A549 (cell line): ENCODE results near the gene SLC35E1. TPM values are rescaled to one million over a fixed set of nuclear protein-coding genes. Genes with fewer than 3 reads are reported as not detected.

Experiments
- ATAC-seq, 2 experiments: fragments of 200-7000 bp in 1 of 2; fragments of >200 bp in 1 of 2; cut with Nextera tagmentation in 1 of 2; cut with Tn5 transposase in 1 of 2; 3 replicates each; pipeline versions ENCODE4 v1.8.0 to v1.9.1; 2018 to 2020; ENCODE audit warnings: mild to moderate bottlenecking in 1 of 2, moderate library complexity in 1 of 2
- CTCF ChIA-PET: fragments of 300-600 bp; sonication (Branson Sonifier 250); formaldehyde crosslinking; extraction: SDS; loops from one replicate; lab custom pipeline; 2021; ENCODE audit warnings: antibody characterized with exemption, inconsistent platforms; lab: Yijun Ruan, JAX
- POLR2A ChIA-PET: fragments of 350-600 bp; formaldehyde crosslinking; extraction: SDS; loops from one replicate; lab custom pipeline; 2021; ENCODE audit warnings: antibody characterized with exemption, inconsistent platforms; lab: Yijun Ruan, JAX
- DNase-seq, 2 experiments: peaks; one replicate each; pipeline versions ENCODE4 v3.0.0 to v3.0.0-alpha.2; 2011 to 2016; ENCODE audit warnings: low read depth in 1 of 2, low spot score in 1 of 2
- FAIRE-seq: peaks from 2 replicates; lab custom pipeline; 2011; peaks lifted over from hg19 to GRCh38; lab: Jason Lieb, UNC
- H3K27ac ChIP-seq, 2 experiments: fragments of >200 bp; sonication (Bioruptor Twin); formaldehyde crosslinking; 3 replicates each; pipeline ENCODE4 v1.5.1; 2016 to 2017
- H3K4me1 ChIP-seq: fragments of >200 bp; sonication (Bioruptor Twin); formaldehyde crosslinking; 3 replicates; pipeline ENCODE4 v1.6.1; 2016
- H3K4me2 ChIP-seq: fragments of >200 bp; sonication (Bioruptor Twin); formaldehyde crosslinking; 3 replicates; pipeline ENCODE4 v1.6.1; 2016
- H3K4me3 ChIP-seq: fragments of >200 bp; sonication (Bioruptor Twin); formaldehyde crosslinking; 3 replicates; pipeline ENCODE4 v1.5.1; 2016
- H3K9me3 ChIP-seq: fragments of >200 bp; sonication (Bioruptor Twin); formaldehyde crosslinking; 3 replicates; pipeline ENCODE4 v1.6.1; 2016
- ATOH8 ChIP-seq: fragments of 250-450 bp; sonication (Bioruptor Pico); IDR thresholded peaks from 2 replicates; pipeline ENCODE4 v1.5.0; 2020; ENCODE audit warnings: low read depth, mild to moderate bottlenecking, moderate library complexity
- BHLHE40 ChIP-seq: IDR thresholded peaks from 2 replicates; pipeline ENCODE4 v1.6.1; 2012; ENCODE audit warnings: low read depth, low read length, inconsistent platforms
- CBX8 ChIP-seq: fragments of 200-600 bp; sonication (generic); IDR thresholded peaks from 2 replicates; pipeline ENCODE4 v1.6.1; 2016
- CEBPB ChIP-seq, 2 experiments: fragments of >200 bp in 1 of 2; sonication (Bioruptor Twin) in 1 of 2; formaldehyde crosslinking in 1 of 2; IDR thresholded peaks; 2 replicates each; pipeline ENCODE4 v1.6.1; 2012 to 2016
- CHD2 ChIP-seq: fragments of 150-350 bp; IDR thresholded peaks from 2 replicates; pipeline ENCODE4 v1.6.1; 2014; ENCODE audit warnings: low read length; ENCODE audit not compliant: partially characterized antibody
- CTCF ChIP-seq: fragments of >200 bp; sonication (Bioruptor Twin); formaldehyde crosslinking; IDR thresholded peaks from 3 replicates; pipeline ENCODE4 v1.5.1; 2016
- E2F6 ChIP-seq: IDR thresholded peaks from 2 replicates; pipeline ENCODE4 v1.6.1; 2012; ENCODE audit warnings: low read depth, borderline replicate concordance
- EHMT2 ChIP-seq: fragments of 200-600 bp; sonication (generic); IDR thresholded peaks from 2 replicates; pipeline ENCODE4 v1.6.1; 2016; ENCODE audit warnings: antibody characterized with exemption, low read depth, mild to moderate bottlenecking, moderate library complexity
- FOSB ChIP-seq: fragments of 250-450 bp; sonication (Bioruptor Pico); IDR thresholded peaks from 2 replicates; pipeline ENCODE4 v1.5.0; 2020; ENCODE audit warnings: mild to moderate bottlenecking, moderate library complexity
- FOXS1 ChIP-seq: fragments of 250-450 bp; sonication (Bioruptor Pico); IDR thresholded peaks from 2 replicates; pipeline ENCODE4 v1.5.0; 2020; ENCODE audit warnings: mild to moderate bottlenecking, moderate library complexity
- GATA3 ChIP-seq: IDR thresholded peaks from 2 replicates; pipeline ENCODE4 v1.6.1; 2012; ENCODE audit warnings: borderline replicate concordance
- HDAC2 ChIP-seq: fragments of 200-600 bp; sonication (generic); IDR thresholded peaks from 2 replicates; pipeline ENCODE4 v1.6.1; 2016
- HEYL ChIP-seq: fragments of 250-450 bp; sonication (Bioruptor Pico); IDR thresholded peaks from 2 replicates; pipeline ENCODE4 v1.8.0; 2021; ENCODE audit warnings: mild to moderate bottlenecking, moderate library complexity
- HMGXB4 ChIP-seq: fragments of 250-450 bp; sonication (Bioruptor Pico); IDR thresholded peaks from 2 replicates; pipeline ENCODE4 v1.5.0; 2021; ENCODE audit warnings: mild to moderate bottlenecking, moderate library complexity, borderline replicate concordance
- HOXA7 ChIP-seq: fragments of 250-450 bp; sonication (Bioruptor Pico); IDR thresholded peaks from 2 replicates; pipeline ENCODE4 v1.5.0; 2020; ENCODE audit warnings: mild to moderate bottlenecking, moderate library complexity
- JUN ChIP-seq, 2 experiments: fragments of >200 bp; sonication (Bioruptor Twin); formaldehyde crosslinking; IDR thresholded peaks; 2 replicates in 1 of 2; 3 replicates in 1 of 2; pipeline ENCODE4 v1.6.1; 2016 to 2017
- JUNB ChIP-seq: fragments of >200 bp; sonication (Bioruptor Twin); formaldehyde crosslinking; IDR thresholded peaks from 2 replicates; pipeline ENCODE4 v1.6.1; 2016
- KDM1A ChIP-seq: fragments of 200-600 bp; sonication (generic); IDR thresholded peaks from 2 replicates; pipeline ENCODE4 v1.6.1; 2016; ENCODE audit warnings: low read depth, mild to moderate bottlenecking
- KDM5A ChIP-seq: fragments of 200-600 bp; sonication (generic); IDR thresholded peaks from 2 replicates; pipeline ENCODE4 v1.6.1; 2016; ENCODE audit warnings: antibody characterized with exemption, mild to moderate bottlenecking
- MAX ChIP-seq: IDR thresholded peaks from 2 replicates; pipeline ENCODE4 v1.6.1; 2012
- NR3C1 ChIP-seq: fragments of >200 bp; sonication (Bioruptor Twin); formaldehyde crosslinking; IDR thresholded peaks from 3 replicates; pipeline ENCODE4 v1.6.1; 2017
- POLR2A ChIP-seq: IDR thresholded peaks from 2 replicates; pipeline ENCODE4 v1.6.1; 2012; ENCODE audit warnings: mild to moderate bottlenecking, low read length
- POLR2AphosphoS2 ChIP-seq: conservative IDR thresholded peaks from 2 replicates; pipeline ENCODE4 v1.6.1; 2012; ENCODE audit warnings: low read length, improper control_type of control experiment, inconsistent platforms
- RCOR1 ChIP-seq: fragments of 150-350 bp; IDR thresholded peaks from 2 replicates; pipeline ENCODE4 v1.6.1; 2014; ENCODE audit warnings: antibody characterized with exemption, low read length, low read depth
- RFX5 ChIP-seq: fragments of 450-650 bp; IDR thresholded peaks from 2 replicates; pipeline ENCODE4 v1.7.1; 2014; ENCODE audit warnings: antibody characterized with exemption, mild to moderate bottlenecking, moderate library complexity
- RNF2 ChIP-seq: fragments of 200-600 bp; sonication (generic); IDR thresholded peaks from 2 replicates; pipeline ENCODE4 v1.6.1; 2016; ENCODE audit warnings: low read depth, mild to moderate bottlenecking, antibody characterized with exemption, moderate library complexity, borderline replicate concordance
- SMC3 ChIP-seq: fragments of >200 bp; sonication (Bioruptor Twin); formaldehyde crosslinking; IDR thresholded peaks from 3 replicates; pipeline ENCODE4 v1.6.1; 2018; ENCODE audit warnings: inconsistent platforms
- SREBF2 ChIP-seq: fragments of 450-650 bp; IDR thresholded peaks from 2 replicates; pipeline ENCODE4 v1.6.1; 2014; ENCODE audit warnings: mild to moderate bottlenecking, moderate library complexity
- USF2 ChIP-seq: fragments of 450-650 bp; IDR thresholded peaks from 2 replicates; pipeline ENCODE4 v1.6.1; 2014; ENCODE audit warnings: antibody characterized with exemption
- ZFP36 ChIP-seq: fragments of 450-650 bp; IDR thresholded peaks from 2 replicates; pipeline ENCODE4 v1.6.1; 2014; ENCODE audit warnings: borderline replicate concordance; ENCODE audit not compliant: partially characterized antibody
- WGBS: methylation state at CpG from one replicate; pipeline ENCODE4 v1.1.6; 2017; ENCODE audit errors: missing lambda C conversion rate; 5-methylcytosine and 5-hydroxymethylcytosine counted together
- polyA plus RNA-seq, 4 experiments: library from polyadenylated mRNA; depleted of rRNA in 3 of 4; stranded (reverse); fragments of >200 nt; fragmentation: RNase III in 1 of 4; extraction: RNeasy Plus Mini Kit Qiagen cat#74134 plus additional on column Dnase treatment in 1 of 4; gene quantifications; 2 replicates in 3 of 4; 3 replicates in 1 of 4; pipeline ENCODE4 v1.2.3, GENCODE V29; 2011 to 2017

SLC35E1 gene
- polyA plus RNA-seq, 2 of the 4 experiments (the other 2 are of a cell fraction): 17.2 to 25.1 TPM

GRCh38 chr19:16587833-16588823 lies 15.9 kb upstream of the SLC35E1 start:
- no peak overlapping the region for H3K4me2 ChIP-seq
- FAIRE-seq (no peak), ATAC-seq (no peak), DNase-seq (no peak)
- TF ChIP-seq GATA3 (no peak), CBX8 (no peak), HDAC2 (no peak), ATOH8 (no peak), HEYL (no peak), EHMT2 (no peak), USF2 (no peak), MAX (no peak), FOSB (no peak), RFX5 (no peak), RNF2 (no peak), SMC3 (no peak), KDM1A (no peak), BHLHE40 (no peak), SREBF2 (no peak), CHD2 (no peak)
- ChIA-PET POLR2A (no interaction called here), CTCF (no interaction called here)
- H3K27ac ChIP-seq: no peak overlapping the region
- H3K4me3 ChIP-seq: no peak overlapping the region
- H3K9me3 ChIP-seq: no peaks in the 10 kb centered on the region
- 88% methylated on average over 17 of the region's 26 CpGs for WGBS
- H3K4me1 ChIP-seq: peaks cover 38% of the 10 kb centered on the region

GRCh38 chr19:16586991-16587832 lies 15.0 kb upstream of the SLC35E1 start:
- FAIRE-seq: no peak

More at GRCh38 chr19:16586991-16587832, 15.0 kb upstream of the SLC35E1 start:
- Histone ChIP-seq H3K4me1 (peaks cover 38% of the 10 kb centered on the region), H3K4me2 (no peak overlapping the region), H3K4me3 (no peak overlapping the region), H3K9me3 (no peaks in the 10 kb centered on the region), H3K27ac (no peak overlapping the region)
- 76% methylated on average over 11 of the region's 20 CpGs for WGBS
- ATAC-seq: no peak
- CTCF ChIA-PET: no interaction called here
- DNase-seq: no peak
- POLR2A ChIA-PET: no interaction called here
- TF ChIP-seq BHLHE40 (no peak), USF2 (no peak), FOXS1 (CRISPR knock-in tag) (no peak), NR3C1 (no peak), JUN (IDR thresholded peaks at IDR 0.05) (no peak), KDM5A (no peak), CEBPB (IDR thresholded peaks at IDR 0.05) (no peak), CTCF (no peak), RFX5 (no peak), POLR2AphosphoS2 (no peak), HOXA7 (CRISPR knock-in tag) (no peak), E2F6 (no peak), ZFP36 (no peak), HMGXB4 (CRISPR knock-in tag) (no peak), POLR2A (no peak), RCOR1 (no peak), JUNB (no peak)
